Measurements from ENCODE around the gene SCAMP4. TPM values are rescaled to one million over a fixed set of nuclear protein-coding genes. Genes with fewer than 3 reads are reported as not detected.

The SCAMP4 gene
- total and polyA plus RNA-seq, 2 donors (not counting 1 experiment from before 2014, with no cell fraction given), result 16.9 to 29.7 TPM

DNA sequence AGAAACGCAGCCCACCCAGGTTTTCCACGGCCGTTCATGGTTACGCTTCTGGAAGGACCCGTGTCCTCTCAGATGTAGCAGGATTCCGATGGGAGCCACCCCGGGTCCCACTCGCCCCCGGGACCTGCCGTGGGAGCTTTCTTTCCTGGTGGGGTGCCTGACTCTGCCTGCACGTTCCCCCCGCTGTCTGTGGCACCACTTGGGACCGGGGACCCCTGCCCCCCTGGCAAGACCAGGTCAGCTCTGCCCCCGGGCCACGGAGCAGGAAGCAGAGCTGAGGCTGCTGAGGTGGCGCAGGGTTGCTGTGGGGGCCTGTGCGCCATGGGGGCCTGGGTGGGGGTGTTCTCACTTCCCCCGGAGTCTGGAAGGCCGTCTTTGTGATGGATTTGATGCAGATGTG, 47.8 kb downstream of the SCAMP4 start:
- DNase-seq (ENCODE audit: low read depth in 2 of 2), result no peak
- H4K20me1 ChIP-seq (ENCODE audit: control insufficient read depth, extremely low read depth, insufficient read depth, low read length), result peaks cover 2% of the 10 kb centered on the region

DNA sequence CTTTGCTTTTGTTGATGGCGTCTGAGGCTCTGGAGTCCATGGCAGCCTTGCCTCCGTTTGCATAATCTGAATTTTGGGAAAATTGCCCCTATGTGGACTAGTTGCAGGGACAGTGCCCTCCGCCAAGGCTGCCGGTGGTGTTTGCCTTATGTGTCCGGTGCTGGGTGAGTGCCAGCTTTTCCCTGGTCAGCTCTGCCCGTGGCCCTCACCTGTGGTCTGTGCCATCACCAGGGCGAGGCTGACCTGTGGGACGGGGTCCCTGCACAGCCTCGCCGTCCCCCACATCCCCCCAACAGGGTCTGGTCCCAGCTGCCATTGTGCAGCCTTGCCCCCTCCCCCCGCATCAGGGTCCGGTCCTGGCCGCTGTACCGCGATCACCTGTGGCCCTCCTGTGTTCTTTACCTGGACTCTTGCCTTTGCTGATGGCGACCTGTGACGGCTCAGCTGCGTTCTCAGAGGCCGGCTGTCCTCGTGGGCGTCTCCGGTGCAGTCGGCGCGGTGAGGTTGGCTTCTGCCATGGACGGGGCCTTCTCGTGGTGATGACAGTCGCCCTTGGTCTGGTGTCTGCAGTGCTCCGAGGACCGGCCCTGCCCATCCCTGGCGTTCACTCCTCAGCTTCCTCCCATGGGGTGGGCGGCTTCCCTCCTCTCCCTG, 48.4 kb downstream of the SCAMP4 start:
- Histone ChIP-seq H3K27ac (ENCODE audit: insufficient read depth, low read length) (no peak overlapping the region), H3K4me2 (ENCODE audit: extremely low read depth, insufficient read depth, low read length) (no peak overlapping the region), H3K4me1 (ENCODE audit: control insufficient read depth, extremely low read depth, insufficient read depth, low read length) (no peaks in the 10 kb centered on the region), H4K20me1 (ENCODE audit: control insufficient read depth, extremely low read depth, insufficient read depth, low read length) (peaks cover 2% of the 10 kb centered on the region), H3K79me2 (ENCODE audit: control insufficient read depth, insufficient read depth, low read length) (peaks cover 53% of the 10 kb centered on the region), H3K9ac (ENCODE audit: insufficient read depth, low read length) (no peak overlapping the region), H3K4me3 (replicated peaks in 1 of 4; ENCODE audit: control extremely low read depth in 1 of 4, insufficient read depth in 1 of 4, low read depth in 3 of 4, low read length in 4 of 4) (no peak overlapping the region), H3K36me3 (ENCODE audit: control insufficient read depth, insufficient read depth, low read length) (peaks cover 6% of the 10 kb centered on the region), H2AFZ (ENCODE audit: low read length) (no peak overlapping the region), H3K27me3 (ENCODE audit: control insufficient read depth, insufficient read depth, low read length) (no peaks in the 10 kb centered on the region), H3K9me3 (ENCODE audit: control insufficient read depth, insufficient read depth, low read depth, low read length) (no peaks in the 10 kb centered on the region)
- no peak for TF ChIP-seq EZH2 (IDR thresholded peaks at IDR 0.05; ENCODE audit: low read length, missing control alignments)
- no peak for TF ChIP-seq CTCF (conservative IDR thresholded peaks at IDR 0.05 in 1 of 2, IDR thresholded peaks at IDR 0.05 in 1 of 2; ENCODE audit: low read depth in 1 of 2, low read length in 2 of 2)
- DNase-seq (ENCODE audit: low read depth in 2 of 2), result no peak

More for the DNA sequence above, 47.8 kb downstream of the SCAMP4 start:
- Histone ChIP-seq H2AFZ (ENCODE audit: low read length) (no peak overlapping the region), H3K9ac (ENCODE audit: insufficient read depth, low read length) (no peak overlapping the region), H3K4me3 (replicated peaks in 1 of 4; ENCODE audit: control extremely low read depth in 1 of 4, insufficient read depth in 1 of 4, low read depth in 3 of 4, low read length in 4 of 4) (no peak overlapping the region), H3K4me2 (ENCODE audit: extremely low read depth, insufficient read depth, low read length) (no peak overlapping the region), H3K79me2 (ENCODE audit: control insufficient read depth, insufficient read depth, low read length) (peaks cover 55% of the 10 kb centered on the region), H3K27ac (ENCODE audit: insufficient read depth, low read length) (no peak overlapping the region), H3K36me3 (ENCODE audit: control insufficient read depth, insufficient read depth, low read length) (peaks cover 6% of the 10 kb centered on the region), H3K27me3 (ENCODE audit: control insufficient read depth, insufficient read depth, low read length) (no peaks in the 10 kb centered on the region), H3K9me3 (ENCODE audit: control insufficient read depth, insufficient read depth, low read depth, low read length) (no peaks in the 10 kb centered on the region), H3K4me1 (ENCODE audit: control insufficient read depth, extremely low read depth, insufficient read depth, low read length) (no peaks in the 10 kb centered on the region)
- TF ChIP-seq CTCF (conservative IDR thresholded peaks at IDR 0.05 in 1 of 2, IDR thresholded peaks at IDR 0.05 in 1 of 2; ENCODE audit: low read depth in 1 of 2, low read length in 2 of 2), result no peak
- TF ChIP-seq EZH2 (IDR thresholded peaks at IDR 0.05; ENCODE audit: low read length, missing control alignments), result no peak

DNA sequence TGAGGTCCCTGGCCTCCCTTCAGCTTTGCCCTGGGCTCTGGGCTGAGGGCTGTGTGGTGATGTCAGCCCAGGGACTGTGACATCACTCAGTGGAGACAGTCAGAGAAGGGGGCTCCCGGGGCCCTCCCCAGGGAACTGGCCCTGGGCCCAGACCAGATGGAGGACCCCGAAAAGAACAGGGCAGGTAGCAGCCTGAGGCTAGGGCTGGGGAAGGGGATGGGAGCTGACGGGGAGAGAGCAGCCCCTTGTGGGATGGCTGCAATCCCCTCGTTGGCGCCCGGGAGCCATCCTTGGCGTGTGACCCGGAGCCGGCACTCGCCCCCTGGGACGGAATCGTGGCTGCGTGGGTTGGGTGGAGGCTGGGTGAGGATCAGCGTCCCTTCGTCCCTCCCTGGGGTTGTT, 49.3 kb downstream of the SCAMP4 start:
- no peak overlapping the region for H3K9ac ChIP-seq (ENCODE audit: insufficient read depth, low read length)
- H2AFZ ChIP-seq (ENCODE audit: low read length), result no peak overlapping the region
- no peak for DNase-seq (ENCODE audit: low read depth in 2 of 2)
- H3K79me2 ChIP-seq (ENCODE audit: control insufficient read depth, insufficient read depth, low read length), result peaks cover 47% of the 10 kb centered on the region
- TF ChIP-seq EZH2 (IDR thresholded peaks at IDR 0.05; ENCODE audit: low read length, missing control alignments) (no peak), CTCF (conservative IDR thresholded peaks at IDR 0.05 in 1 of 2, IDR thresholded peaks at IDR 0.05 in 1 of 2; ENCODE audit: low read depth in 1 of 2, low read length in 2 of 2) (no peak)
- no peaks in the 10 kb centered on the region for H3K9me3 ChIP-seq (ENCODE audit: control insufficient read depth, insufficient read depth, low read depth, low read length)
- H3K4me2 ChIP-seq (ENCODE audit: extremely low read depth, insufficient read depth, low read length), result no peak overlapping the region
- H3K36me3 ChIP-seq (ENCODE audit: control insufficient read depth, insufficient read depth, low read length), result peaks cover 4% of the 10 kb centered on the region
- no peaks in the 10 kb centered on the region for H3K4me1 ChIP-seq (ENCODE audit: control insufficient read depth, extremely low read depth, insufficient read depth, low read length)
- H3K27me3 ChIP-seq (ENCODE audit: control insufficient read depth, insufficient read depth, low read length), result no peaks in the 10 kb centered on the region
- no peak overlapping the region for H3K4me3 ChIP-seq (replicated peaks in 1 of 4; ENCODE audit: control extremely low read depth in 1 of 4, insufficient read depth in 1 of 4, low read depth in 3 of 4, low read length in 4 of 4)
- peaks cover 2% of the 10 kb centered on the region for H4K20me1 ChIP-seq (ENCODE audit: control insufficient read depth, extremely low read depth, insufficient read depth, low read length)
- H3K27ac ChIP-seq (ENCODE audit: insufficient read depth, low read length), result no peak overlapping the region

Measured in fibroblast of lung (primary cell).